Measurements from ENCODE around the gene ZNF541. TPM values are rescaled to one million over a fixed set of nuclear protein-coding genes. Genes with fewer than 3 reads are reported as not detected.

ZNF541 gene
- total RNA-seq, 1 experiment from 2014 or later: not detected

GRCh38 chr19:47544075-47544474 is 28.9 kb downstream of the ZNF541 start:
- no peak for DNase-seq (ENCODE audit: low spot score)

GRCh38 chr19:47542030-47542475 is 30.9 kb downstream of the ZNF541 start:
- no peak for DNase-seq (ENCODE audit: low spot score)

GRCh38 chr19:47541518-47541917 is 31.4 kb downstream of the ZNF541 start:
- DNase-seq (ENCODE audit: low spot score): no peak

- peak; percentile 45 for DNase-seq (ENCODE audit: low spot score)
Observed at GRCh38 chr19:47540748-47541147, 32.2 kb downstream of the ZNF541 start.

GRCh38 chr19:47539747-47540311 is 33.1 kb downstream of the ZNF541 start:
- no peak for DNase-seq (ENCODE audit: low spot score)

- no peak for DNase-seq (ENCODE audit: low spot score)
Observed at GRCh38 chr19:47538812-47539211, 34.1 kb downstream of the ZNF541 start.

GRCh38 chr19:47537493-47537892 is 35.5 kb downstream of the ZNF541 start:
- DNase-seq (ENCODE audit: low spot score): no peak

- no peak for DNase-seq (ENCODE audit: low spot score)
Observed at GRCh38 chr19:47534628-47535027, 38.3 kb downstream of the ZNF541 start.

- no peak for DNase-seq (ENCODE audit: low spot score)
Observed at GRCh38 chr19:47531640-47532387, 41.1 kb downstream of the ZNF541 start.

- no peak for DNase-seq (ENCODE audit: low spot score)
Observed at GRCh38 chr19:47529018-47529742, 43.8 kb downstream of the ZNF541 start.

GRCh38 chr19:47526798-47527197 is 46.1 kb downstream of the ZNF541 start:
- DNase-seq (ENCODE audit: low spot score): no peak

- DNase-seq (ENCODE audit: low spot score): no peak
Observed at GRCh38 chr19:47523473-47523872, 49.5 kb downstream of the ZNF541 start.

Small RNA genes within 50 kb of the gene (small RNA-seq; reads per million reads assigned to genes)
- not detected for gene RN7SL322P

Other genes starting within 250 kb of the ZNF541 start
- gene C5AR2, start 241.0 kb downstream of the ZNF541 start, total RNA-seq (2014; rRNA removed; shearing (Covaris generic)): not detected in 2 replicates
- gene DHX34, start 223.8 kb downstream of the ZNF541 start, total RNA-seq (2014; rRNA removed; shearing (Covaris generic)): 85.4 and 88.4 TPM in 2 replicates
- 0.37 and 1.1 TPM in 2 replicates for gene MEIS3, start 153.6 kb downstream of the ZNF541 start, total RNA-seq (2014; rRNA removed; shearing (Covaris generic))
- gene SLC8A2, start 101.3 kb downstream of the ZNF541 start, total RNA-seq (2014; rRNA removed; shearing (Covaris generic)): 0.83 and 3.6 TPM in 2 replicates
- gene KPTN, start 88.9 kb downstream of the ZNF541 start, total RNA-seq (2014; rRNA removed; shearing (Covaris generic)): 26.2 and 30.1 TPM in 2 replicates
- 193 and 224 TPM in 2 replicates for gene NAPA, start 58.1 kb downstream of the ZNF541 start, total RNA-seq (2014; rRNA removed; shearing (Covaris generic))
- 2.6 and 5.2 TPM in 2 replicates for gene BICRA, start 36.0 kb upstream of the ZNF541 start, total RNA-seq (2014; rRNA removed; shearing (Covaris generic))
- gene EHD2, start 140.3 kb upstream of the ZNF541 start, total RNA-seq (2014; rRNA removed; shearing (Covaris generic)): 18.4 and 20.3 TPM in 2 replicates
- 300 and 310 TPM in 2 replicates for gene NOP53, start 172.4 kb upstream of the ZNF541 start, total RNA-seq (2014; rRNA removed; shearing (Covaris generic))
- 492 and 534 TPM in 2 replicates for gene SELENOW, start 205.6 kb upstream of the ZNF541 start, total RNA-seq (2014; rRNA removed; shearing (Covaris generic))
- not detected in 2 replicates for gene TPRX1, start 231.4 kb upstream of the ZNF541 start, total RNA-seq (2014; rRNA removed; shearing (Covaris generic))
- not detected in 2 replicates for gene CRX, start 248.8 kb upstream of the ZNF541 start, total RNA-seq (2014; rRNA removed; shearing (Covaris generic))

Data from HT-29 (cell line).